Spinal cord (tissue), 10 donors: ENCODE measurements around the gene HHAT. TPM values are rescaled to one million over a fixed set of nuclear protein-coding genes. Genes with fewer than 3 reads are reported as not detected.
A peak's percentile ranks its signal among the peaks of the same experiment; 100 is the strongest.

Source experiments
- DNase-seq, 6 donors: peaks; one replicate each; pipeline versions ENCODE4 v3.0.0 to v3.0.0-alpha.2; 2013 to 2015; ENCODE audit warnings: low spot score in 6 of 6, low read depth in 4 of 6
- H3K27ac ChIP-seq: one replicate; pipeline ENCODE4 v1.5.1; 2013; ENCODE audit warnings: low read depth, low read length, control low read depth
- H3K27me3 ChIP-seq: one replicate; pipeline ENCODE4 v1.6.1; 2013; ENCODE audit warnings: low read length; ENCODE audit not compliant: control insufficient read depth, insufficient read depth
- H3K36me3 ChIP-seq: one replicate; pipeline ENCODE4 v1.6.1; 2013; ENCODE audit warnings: low read length; ENCODE audit not compliant: control insufficient read depth, insufficient read depth
- H3K4me1 ChIP-seq: one replicate; pipeline ENCODE4 v1.6.1; 2013; ENCODE audit warnings: low read length; ENCODE audit not compliant: control insufficient read depth, insufficient read depth
- H3K4me3 ChIP-seq: one replicate; pipeline ENCODE4 v1.5.1; 2013; ENCODE audit warnings: low read depth, low read length, control low read depth
- H3K9me3 ChIP-seq: one replicate; pipeline ENCODE4 v1.6.1; 2013; ENCODE audit warnings: low read length; ENCODE audit not compliant: control insufficient read depth, insufficient read depth
- WGBS: methylation state at CpG from one replicate; pipeline ENCODE4 v1.1.5; 2013; ENCODE audit warnings: missing lambda C conversion rate; ENCODE audit not compliant: insufficient coverage; 5-methylcytosine and 5-hydroxymethylcytosine counted together
- polyA plus RNA-seq, 2 donors: library from polyadenylated mRNA; unstranded; fragments of 120-200 nt; gene quantifications; one replicate each; pipeline ENCODE4 v1.2.1, GENCODE V29; 2013; ENCODE audit not compliant: insufficient read length in 2 of 2
- total RNA-seq, 2 donors: library from RNA; depleted of rRNA in 1 of 2; stranded (reverse); fragments of 120-200 nt in 1 of 2; fragments of >200 nt in 1 of 2; gene quantifications; one replicate each; pipeline versions ENCODE4 v1.2.3 to v1.2.4, GENCODE V29; 2013 to 2014
- donor health status: healthy.

The HHAT gene
- total and polyA plus RNA-seq, 4 donors: 4.8 to 8.0 (median 6.1) TPM

DNA sequence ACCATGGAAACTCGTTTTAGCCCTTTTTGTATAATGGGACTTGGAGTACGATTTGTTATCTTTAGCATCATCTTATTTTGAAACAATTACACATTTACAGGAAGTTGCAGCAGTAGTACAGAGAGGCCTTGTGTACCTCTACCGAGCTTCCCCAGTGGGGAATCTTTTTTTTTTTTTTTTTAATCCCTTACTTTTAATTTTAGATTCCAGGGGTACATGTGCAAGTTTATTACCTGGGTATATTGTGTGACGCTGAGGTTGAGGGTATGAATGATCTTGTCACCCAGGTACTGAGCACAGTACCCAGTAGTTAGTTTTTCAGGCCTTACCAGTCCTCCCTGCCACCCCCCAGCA lies 45.9 kb downstream of the HHAT start:
- Histone ChIP-seq H3K36me3 (no peaks in the 10 kb centered on the region), H3K27me3 (peaks cover 4% of the 10 kb centered on the region), H3K27ac (no peak overlapping the region), H3K4me3 (no peak overlapping the region), H3K4me1 (peaks cover 2% of the 10 kb centered on the region), H3K9me3 (no peaks in the 10 kb centered on the region)
- WGBS: no CpG with 5 or more reads among the region's 4 CpGs
- DNase-seq: no peak

DNA sequence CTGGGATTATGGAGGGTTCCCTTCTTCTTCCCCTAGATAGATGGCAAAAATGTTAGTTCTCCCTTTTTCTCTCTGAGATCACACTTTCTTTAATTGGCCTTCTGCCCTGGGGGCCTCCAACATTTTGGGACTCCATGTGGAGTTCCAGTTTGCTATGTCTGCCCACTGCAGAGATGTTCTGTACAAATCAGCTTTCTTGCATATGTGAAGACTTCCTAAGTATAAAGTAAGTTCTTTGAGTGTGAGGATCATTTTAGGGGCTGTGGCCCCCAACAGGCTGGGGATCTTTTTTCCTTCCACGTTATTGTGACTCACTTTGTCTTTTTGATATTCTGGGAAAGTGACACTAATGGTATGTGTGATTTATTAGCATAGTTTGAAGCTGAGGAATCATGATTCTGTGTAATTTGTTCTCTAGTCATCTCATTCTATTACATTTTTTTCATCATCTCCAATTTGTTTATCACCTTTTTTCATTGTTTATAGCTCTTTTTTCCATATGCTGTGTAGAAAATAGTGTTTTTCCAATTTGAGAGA lies 48.2 kb downstream of the HHAT start:
- no CpG with 5 or more reads among the region's 1 CpG for WGBS
- H3K4me3 ChIP-seq: no peak overlapping the region
- H3K27me3 ChIP-seq: peaks cover 2% of the 10 kb centered on the region
- no peaks in the 10 kb centered on the region for H3K36me3 ChIP-seq
- H3K27ac ChIP-seq: no peak overlapping the region
- peaks cover 2% of the 10 kb centered on the region for H3K4me1 ChIP-seq
- peak in 1 of 6 donors; percentile 34 for DNase-seq
- H3K9me3 ChIP-seq: no peaks in the 10 kb centered on the region

DNA sequence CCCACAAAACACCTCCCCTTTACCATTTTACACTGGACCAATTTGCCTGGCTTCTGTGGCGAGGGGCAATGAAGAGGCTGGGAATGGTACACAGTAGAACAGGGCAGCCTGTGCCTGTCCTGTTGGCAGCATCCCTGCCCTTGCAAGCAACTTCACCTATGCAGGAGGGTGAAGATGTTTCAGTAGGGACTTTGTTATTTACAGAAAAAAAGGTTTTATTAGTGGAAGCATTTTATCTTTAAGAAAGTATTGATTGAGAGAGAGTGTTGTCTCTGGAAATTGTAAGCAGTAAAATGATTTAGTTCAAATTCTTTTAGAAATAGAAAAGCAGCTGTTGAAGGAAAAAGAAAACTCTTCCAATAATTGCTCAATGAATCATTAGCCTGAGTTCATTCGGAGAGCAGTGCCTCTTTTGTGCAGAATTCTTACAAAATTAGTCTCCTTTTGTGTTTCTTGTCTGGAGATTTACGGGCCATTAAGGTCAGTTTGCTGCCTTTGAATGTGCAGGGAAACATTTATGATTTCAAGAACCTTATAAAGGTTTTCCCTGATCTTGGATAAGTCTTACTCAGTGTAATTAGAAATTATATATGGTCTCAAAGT lies 49.1 kb downstream of the HHAT start:
- no peak overlapping the region for H3K4me3 ChIP-seq
- no peak overlapping the region for H3K27ac ChIP-seq
- peak in 1 of 6 donors; percentile 38 for DNase-seq
- no peaks in the 10 kb centered on the region for H3K36me3 ChIP-seq
- peaks cover 2% of the 10 kb centered on the region for H3K4me1 ChIP-seq
- 60% methylated on average over 1 of the region's 3 CpGs for WGBS
- peaks cover 2% of the 10 kb centered on the region for H3K27me3 ChIP-seq
- H3K9me3 ChIP-seq: no peaks in the 10 kb centered on the region

DNA sequence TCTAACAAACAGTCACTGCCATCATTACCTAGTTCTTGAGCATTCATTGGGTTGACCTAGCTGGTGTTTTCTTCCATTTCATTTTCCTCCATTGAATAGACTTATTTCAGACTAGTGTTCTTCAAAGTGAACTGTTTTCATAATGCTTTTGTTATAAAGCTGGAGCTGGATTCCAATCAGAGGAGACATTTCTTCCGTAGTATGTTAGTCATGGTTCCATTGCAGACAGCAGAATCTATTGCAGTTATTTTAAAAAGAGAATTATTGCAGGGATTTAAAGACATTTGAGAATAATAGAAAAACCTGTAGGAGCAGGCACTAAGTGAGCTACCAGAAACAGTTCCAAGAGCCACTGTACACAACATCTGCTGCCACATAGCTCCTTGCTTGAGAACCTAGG lies 50.0 kb downstream of the HHAT start:
- H3K27ac ChIP-seq: no peak overlapping the region
- H3K27me3 ChIP-seq: peaks cover 2% of the 10 kb centered on the region
- no peaks in the 10 kb centered on the region for H3K36me3 ChIP-seq
- WGBS: 86% methylated on average over 1 of the region's 1 CpG
- peaks cover 2% of the 10 kb centered on the region for H3K4me1 ChIP-seq
- DNase-seq: no peak
- no peaks in the 10 kb centered on the region for H3K9me3 ChIP-seq
- H3K4me3 ChIP-seq: no peak overlapping the region

DNA sequence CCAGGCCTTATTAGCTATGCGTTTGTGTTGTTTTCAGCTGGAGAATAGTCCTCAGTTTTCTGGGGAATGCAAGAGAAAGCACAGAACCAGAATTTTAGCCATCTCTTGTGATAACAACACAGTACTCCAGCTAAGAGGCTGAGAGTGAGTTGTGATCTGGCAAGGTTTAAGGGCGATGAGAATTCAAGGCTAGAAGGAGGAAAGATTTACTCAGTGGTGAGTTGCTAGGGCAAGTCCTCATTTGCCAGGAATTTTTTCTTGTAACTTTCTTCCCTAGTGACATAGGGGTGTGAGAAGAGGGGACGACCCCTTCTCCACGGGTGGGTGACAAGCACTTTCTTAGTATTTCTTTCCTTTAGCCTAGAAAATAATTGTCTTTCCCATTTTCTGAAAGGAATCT lies 53.2 kb downstream of the HHAT start:
- H3K27ac ChIP-seq: no peak overlapping the region
- no peaks in the 10 kb centered on the region for H3K27me3 ChIP-seq
- WGBS: no CpG with 5 or more reads among the region's 4 CpGs
- no peaks in the 10 kb centered on the region for H3K36me3 ChIP-seq
- DNase-seq: no peak
- H3K9me3 ChIP-seq: no peaks in the 10 kb centered on the region
- no peak overlapping the region for H3K4me3 ChIP-seq
- H3K4me1 ChIP-seq: peaks cover 2% of the 10 kb centered on the region

DNA sequence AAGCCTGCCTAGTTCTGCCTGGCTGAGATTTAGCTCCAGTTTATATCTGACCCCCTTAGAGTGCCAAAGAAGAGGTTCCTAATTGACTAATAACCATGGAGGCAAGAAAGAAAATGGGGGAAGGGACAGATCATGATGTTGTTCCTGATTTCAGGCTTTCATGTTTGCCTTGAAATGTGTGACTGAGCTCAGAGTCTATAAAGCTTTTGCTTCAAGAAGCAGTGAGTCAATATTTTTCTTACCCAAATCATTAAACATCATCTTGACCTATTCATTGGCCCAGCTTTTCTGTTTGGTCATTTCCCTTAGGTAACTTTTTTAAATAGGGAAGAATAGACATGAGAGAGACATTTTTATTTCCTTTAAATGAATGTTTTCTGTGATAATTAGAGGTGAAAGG lies 55.9 kb downstream of the HHAT start:
- Histone ChIP-seq H3K27ac (no peak overlapping the region), H3K4me1 (no peaks in the 10 kb centered on the region), H3K4me3 (no peak overlapping the region), H3K36me3 (no peaks in the 10 kb centered on the region), H3K9me3 (no peaks in the 10 kb centered on the region), H3K27me3 (no peaks in the 10 kb centered on the region)
- DNase-seq: no peak

DNA sequence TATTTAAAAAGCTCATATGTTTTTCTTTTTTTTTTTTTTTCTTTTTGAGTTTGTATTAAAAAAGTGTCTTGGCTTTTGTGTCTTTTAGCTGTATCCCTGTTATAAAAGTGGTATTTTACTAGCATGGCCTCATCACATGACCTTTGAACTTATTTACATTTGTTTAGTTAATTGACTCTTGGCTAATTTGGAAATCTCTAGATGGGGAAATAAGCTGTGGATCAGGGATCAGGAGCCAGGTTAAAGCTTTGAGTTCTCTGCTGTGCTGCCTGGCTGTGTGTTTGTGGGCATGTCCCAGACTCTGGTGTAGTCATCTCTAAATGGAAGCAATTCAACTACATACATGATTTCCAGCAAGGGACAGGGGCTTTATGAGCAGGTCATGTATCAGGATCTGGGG lies 56.5 kb downstream of the HHAT start:
- Histone ChIP-seq H3K4me1 (no peaks in the 10 kb centered on the region), H3K27ac (no peak overlapping the region), H3K36me3 (no peaks in the 10 kb centered on the region)

DNA sequence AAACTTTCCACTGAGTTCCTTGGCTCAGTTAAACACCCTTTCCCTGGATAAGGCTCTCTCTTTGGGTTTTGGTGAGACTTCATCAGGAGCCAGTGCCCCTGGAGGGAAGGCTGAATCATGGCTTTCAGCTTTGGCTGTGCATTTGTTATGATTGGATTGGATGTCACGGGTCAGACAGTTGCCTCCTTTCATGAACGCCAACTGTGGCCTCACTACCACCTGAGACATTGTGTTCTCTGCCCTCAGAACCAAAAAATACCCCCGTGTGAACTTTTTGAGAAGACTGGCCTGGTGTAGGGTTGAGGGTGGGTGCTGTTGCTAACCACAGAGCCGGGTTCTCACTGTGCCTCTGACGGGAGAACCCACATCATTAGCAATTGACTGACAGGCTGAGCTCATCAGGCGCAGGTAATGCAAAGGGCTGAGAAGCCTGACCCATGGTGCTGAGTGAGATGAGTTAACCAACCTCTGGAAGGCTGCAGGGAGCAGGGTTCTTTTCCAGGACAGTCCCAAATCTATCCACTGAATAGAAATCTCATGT lies 65.6 kb downstream of the HHAT start:
- WGBS: 87% methylated on average over 3 of the region's 6 CpGs
- H3K4me3 ChIP-seq: no peak overlapping the region
- no peaks in the 10 kb centered on the region for H3K36me3 ChIP-seq
- H3K27me3 ChIP-seq: no peaks in the 10 kb centered on the region
- no peak for DNase-seq
- H3K27ac ChIP-seq: peak overlapping the region; percentile 44
- no peaks in the 10 kb centered on the region for H3K9me3 ChIP-seq
- H3K4me1 ChIP-seq: peaks cover 5% of the 10 kb centered on the region

More for the DNA sequence above, 56.5 kb downstream of the HHAT start:
- H3K9me3 ChIP-seq: no peaks in the 10 kb centered on the region
- no peaks in the 10 kb centered on the region for H3K27me3 ChIP-seq
- DNase-seq: no peak
- no peak overlapping the region for H3K4me3 ChIP-seq

DNA sequence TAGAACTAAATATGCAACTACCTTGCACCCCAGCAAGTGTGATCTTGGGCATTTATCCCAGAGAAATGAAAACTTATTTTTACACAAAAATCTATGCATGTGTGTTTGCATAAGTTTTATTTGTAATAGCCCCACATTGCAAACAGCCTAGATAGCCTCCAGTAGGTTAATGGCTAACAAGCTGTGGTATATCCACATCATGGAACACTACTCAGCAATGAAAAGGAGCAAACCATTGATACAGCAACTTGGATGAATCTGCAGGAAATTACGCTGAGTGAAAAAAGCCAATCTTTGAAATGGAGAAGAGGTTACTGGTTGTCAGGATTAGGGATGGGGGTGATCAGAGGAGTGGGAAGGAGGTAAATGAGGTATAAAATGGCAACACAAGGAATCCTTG lies 67.8 kb downstream of the HHAT start:
- Histone ChIP-seq H3K4me1 (peaks cover 5% of the 10 kb centered on the region), H3K27me3 (no peaks in the 10 kb centered on the region), H3K4me3 (no peak overlapping the region), H3K27ac (no peak overlapping the region), H3K9me3 (no peaks in the 10 kb centered on the region), H3K36me3 (no peaks in the 10 kb centered on the region)
- 100% methylated on average over 1 of the region's 1 CpG for WGBS
- no peak for DNase-seq

DNA sequence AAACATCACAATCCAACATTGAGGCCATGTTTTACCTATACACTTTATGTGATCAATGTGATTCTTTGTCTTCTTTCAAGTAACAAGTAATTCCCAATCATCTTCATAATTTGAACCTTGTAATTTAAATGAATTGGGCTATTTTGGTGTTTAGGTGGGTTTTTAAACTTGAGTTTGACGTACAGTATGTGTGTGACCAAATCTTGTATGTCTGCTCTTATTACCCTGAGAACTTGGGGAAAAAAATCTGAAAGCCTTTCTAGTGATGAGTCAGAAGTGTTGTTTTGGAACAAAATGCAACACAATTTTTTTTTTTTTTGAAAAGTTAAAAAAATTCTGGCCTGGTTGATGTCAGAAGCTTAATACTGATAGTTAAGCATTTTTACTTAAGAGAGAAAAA lies 68.5 kb downstream of the HHAT start:
- no peak for DNase-seq
- H3K27ac ChIP-seq: no peak overlapping the region
- 83% methylated on average over 1 of the region's 1 CpG for WGBS
- H3K4me1 ChIP-seq: peaks cover 5% of the 10 kb centered on the region
- H3K4me3 ChIP-seq: no peak overlapping the region
- H3K9me3 ChIP-seq: no peaks in the 10 kb centered on the region
- H3K27me3 ChIP-seq: no peaks in the 10 kb centered on the region
- no peaks in the 10 kb centered on the region for H3K36me3 ChIP-seq
